GM21528 (cell line): ENCODE data around the gene VARS2.
"Not testable (repeated sequence)": the region's sequence is repeated elsewhere in the genome, so short reads cannot be mapped to it uniquely, and the experiment has no call there.

Source experiments
- ATAC-seq: cut with Tn5 transposase; IDR thresholded peaks from one replicate; pipeline ENCODE4 v1.9.1; 2021; ENCODE audit warnings: mild to moderate bottlenecking, moderate library complexity; ENCODE audit not compliant: unreplicated experiment, low FRiP score

The VARS2 gene

GRCh38 chr6:30922447-30922852, 8.4 kb downstream of the VARS2 start:
- ATAC-seq = no peak

GRCh38 chr6:30924040-30924627, 10.1 kb downstream of the VARS2 start:
- ATAC-seq = not testable (repeated sequence)

DNA sequence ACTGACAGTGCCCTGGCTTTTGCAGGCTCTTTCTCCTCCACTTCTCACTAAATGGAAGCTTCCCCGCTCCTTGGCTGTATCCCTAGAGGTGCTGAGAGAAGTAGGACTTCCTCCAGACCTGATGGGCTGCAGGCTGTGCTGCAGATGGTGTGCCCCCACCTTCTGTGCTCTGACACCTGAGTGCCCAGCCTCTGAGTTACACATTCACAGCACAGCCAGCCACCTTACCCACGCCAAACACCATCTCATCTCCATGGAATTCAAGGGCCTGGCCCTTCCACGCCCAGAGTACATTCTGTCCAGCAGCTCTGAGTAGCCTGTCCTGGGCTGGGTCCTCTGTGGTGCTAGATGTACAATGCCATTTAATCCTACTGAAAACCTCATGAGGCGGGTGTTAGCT, 12.6 kb downstream of the VARS2 start:
- no peak for ATAC-seq

DNA sequence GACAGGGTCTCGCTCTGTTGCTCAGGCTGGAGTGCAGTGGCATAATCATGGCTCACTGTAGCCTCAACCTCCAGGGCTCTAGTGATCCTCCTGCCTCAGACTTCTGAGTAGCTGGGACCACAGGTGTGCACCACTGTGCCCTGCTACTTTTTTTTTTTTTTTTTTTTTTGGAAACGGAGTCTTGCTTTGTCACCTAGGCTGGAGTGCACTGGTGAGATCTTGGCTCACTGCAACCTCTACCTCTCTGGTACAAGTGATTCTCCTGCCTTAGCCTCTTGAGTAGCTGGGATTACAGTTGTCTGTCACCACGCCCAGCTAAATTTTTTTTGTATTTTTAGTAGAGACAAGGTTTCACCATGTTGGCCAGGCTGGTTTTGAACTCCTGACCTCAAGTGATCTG, 13.0 kb downstream of the VARS2 start:
- ATAC-seq = not testable (repeated sequence)

DNA sequence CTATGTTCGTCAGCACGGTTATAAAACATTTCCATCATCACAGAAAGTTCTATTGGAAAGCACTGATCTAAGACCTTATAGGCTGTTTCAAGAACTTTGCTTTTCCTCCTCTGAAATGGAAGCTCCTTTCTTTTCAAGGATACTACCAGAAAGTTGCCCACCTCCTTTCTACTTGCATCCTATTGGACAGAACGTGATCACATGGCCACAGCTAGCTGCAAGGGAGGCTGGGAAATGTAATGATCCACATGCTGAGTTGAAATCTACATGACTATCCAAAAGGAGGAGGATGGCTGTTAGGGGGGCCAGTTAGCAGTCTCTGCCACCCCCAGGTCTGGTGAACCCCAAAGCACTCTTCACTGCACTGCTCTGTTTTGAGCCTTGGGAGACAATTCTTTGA, 14.6 kb downstream of the VARS2 start:
- no peak for ATAC-seq

DNA sequence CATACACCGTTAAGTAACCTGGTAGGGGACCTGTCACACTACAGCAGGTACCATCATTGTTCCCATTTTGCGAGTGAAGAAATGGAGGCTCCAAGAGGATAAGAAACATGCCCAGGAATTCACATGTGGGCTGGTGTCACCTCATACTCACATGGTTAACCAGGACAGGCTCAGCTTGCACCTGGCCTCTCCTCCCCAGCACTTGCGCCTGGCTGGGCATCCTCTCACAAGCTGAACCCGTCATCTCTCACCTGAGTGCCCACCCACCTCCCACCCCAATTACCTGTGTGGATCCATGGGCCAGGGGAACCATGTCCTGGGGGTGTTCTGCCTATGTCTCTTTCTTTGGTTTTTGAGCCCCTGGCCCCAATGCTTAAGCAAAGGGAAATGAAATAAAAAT, 16.5 kb downstream of the VARS2 start:
- no peak for ATAC-seq

GRCh38 chr6:30931272-30931671, 17.2 kb downstream of the VARS2 start:
- ATAC-seq = no peak

DNA sequence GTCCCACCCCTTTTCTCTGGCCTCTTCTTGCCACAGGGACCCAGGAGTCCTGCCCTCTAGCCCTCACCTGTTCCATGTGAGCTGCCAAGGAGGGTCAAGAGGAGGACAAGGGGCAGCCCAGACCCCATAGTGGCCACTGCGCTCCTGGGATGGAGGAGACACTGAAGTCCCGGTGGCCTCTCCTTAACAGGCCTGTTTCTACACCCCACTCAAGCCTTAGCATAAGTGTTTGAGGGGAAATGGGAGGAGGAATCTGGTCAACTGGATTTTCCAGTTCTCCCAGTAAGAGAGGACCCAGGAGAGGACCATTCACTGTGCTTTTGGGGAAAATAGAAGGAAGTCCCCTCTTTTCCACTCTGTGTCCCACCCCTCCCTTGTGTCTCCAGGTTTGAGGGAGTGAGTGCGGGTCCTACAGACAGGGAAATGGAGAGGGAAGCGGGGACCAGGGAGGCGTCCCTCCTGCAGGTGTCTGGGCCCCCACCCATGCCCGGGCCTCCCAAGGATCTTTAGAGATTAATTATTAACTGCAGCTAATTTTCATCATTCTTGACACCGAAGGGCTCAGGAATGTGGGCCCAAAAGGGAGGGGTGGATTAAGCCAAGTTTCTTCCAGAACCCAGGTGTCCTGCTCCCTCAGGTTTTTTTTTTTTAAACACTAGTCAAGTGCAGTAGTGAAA, 18.1 kb downstream of the VARS2 start, which contains the start of gene SFTA2:
SFTA2 (minus strand) TSS at position 202 of the 677 bp plus-strand sequence; CDS start at position 128, 74 bp downstream.
- ATAC-seq = no peak

DNA sequence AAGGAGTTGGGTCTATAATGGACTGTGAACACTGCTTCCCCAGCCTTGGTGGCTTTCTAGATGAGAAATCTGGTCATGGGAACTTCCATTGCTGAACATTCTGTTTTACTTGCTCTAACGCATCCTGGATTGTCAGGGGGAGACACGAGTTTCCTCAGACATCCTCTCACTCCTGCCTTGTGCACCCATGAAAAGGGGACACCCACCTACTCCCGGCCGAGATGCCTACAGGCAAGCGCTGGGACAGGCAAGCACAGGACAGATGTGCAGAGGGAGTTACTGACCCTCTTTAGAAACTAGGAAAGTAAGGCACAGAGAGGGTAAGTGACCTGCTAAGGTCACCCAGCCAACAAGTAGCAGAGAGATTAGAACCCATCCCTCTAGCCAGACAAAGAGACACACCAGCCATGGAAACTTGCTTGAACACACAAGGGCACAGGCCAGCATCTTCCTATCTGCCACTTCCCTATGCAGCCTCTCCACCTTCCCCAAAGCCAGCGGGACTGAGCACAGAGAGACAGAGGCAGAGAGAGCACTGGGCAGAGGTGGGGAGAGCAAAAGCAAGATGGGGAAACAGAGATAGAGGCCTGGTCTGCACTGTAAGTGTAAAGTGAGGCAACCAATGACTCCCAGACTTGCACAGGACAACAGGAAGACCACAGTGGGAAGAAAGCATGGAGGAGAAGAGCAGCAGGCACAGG, 18.8 kb downstream of the VARS2 start:
- ATAC-seq = no peak

- no peak for ATAC-seq
Observed at GRCh38 chr6:30935018-30935417, 21.0 kb downstream of the VARS2 start.

- no peak for ATAC-seq
Observed at GRCh38 chr6:30937265-30937664, 23.2 kb downstream of the VARS2 start.

- ATAC-seq = no peak
Observed at GRCh38 chr6:30938730-30939129, 24.7 kb downstream of the VARS2 start.

GRCh38 chr6:30939473-30939872, 25.4 kb downstream of the VARS2 start:
- ATAC-seq = no peak

GRCh38 chr6:30940361-30940986, 26.4 kb downstream of the VARS2 start, which contains the start of gene MUCL3:
MUCL3 (plus strand) TSS chr6:30940973; CDS start chr6:30941000, 27 bp downstream.
- ATAC-seq = no peak

GRCh38 chr6:30942338-30943060, 28.5 kb downstream of the VARS2 start:
- no peak for ATAC-seq

- ATAC-seq = no peak
Observed at GRCh38 chr6:30944051-30944450, 30.0 kb downstream of the VARS2 start.

GRCh38 chr6:30945281-30945680, 31.2 kb downstream of the VARS2 start:
- no peak for ATAC-seq

GRCh38 chr6:30947231-30947630, 33.2 kb downstream of the VARS2 start:
- ATAC-seq = no peak

- no peak for ATAC-seq
Observed at GRCh38 chr6:30948811-30949210, 34.8 kb downstream of the VARS2 start.

DNA sequence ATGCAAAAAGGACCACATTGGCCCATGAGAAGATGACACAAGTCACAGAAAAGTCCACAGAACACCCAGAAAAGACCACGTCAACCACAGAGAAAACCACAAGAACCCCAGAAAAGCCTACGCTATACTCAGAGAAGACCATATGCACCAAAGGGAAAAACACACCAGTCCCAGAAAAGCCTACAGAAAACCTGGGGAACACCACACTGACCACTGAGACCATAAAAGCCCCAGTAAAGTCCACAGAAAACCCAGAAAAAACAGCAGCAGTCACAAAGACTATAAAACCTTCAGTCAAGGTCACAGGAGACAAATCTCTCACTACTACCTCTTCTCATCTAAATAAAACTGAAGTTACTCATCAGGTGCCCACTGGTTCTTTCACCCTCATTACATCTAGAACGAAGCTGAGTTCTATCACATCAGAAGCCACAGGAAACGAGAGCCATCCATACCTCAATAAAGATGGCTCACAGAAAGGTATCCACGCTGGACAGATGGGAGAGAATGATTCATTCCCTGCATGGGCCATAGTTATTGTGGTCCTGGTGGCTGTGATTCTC, 38.0 kb downstream of the VARS2 start:
- no peak for ATAC-seq
